ENCODE data around the gene LRRK2. TPM values are rescaled to one million over a fixed set of nuclear protein-coding genes. Genes with fewer than 3 reads are reported as not detected.

The LRRK2 gene
- total RNA-seq, 2 experiments from 2014 or later, result 5.9 to 28.4 TPM

DNA sequence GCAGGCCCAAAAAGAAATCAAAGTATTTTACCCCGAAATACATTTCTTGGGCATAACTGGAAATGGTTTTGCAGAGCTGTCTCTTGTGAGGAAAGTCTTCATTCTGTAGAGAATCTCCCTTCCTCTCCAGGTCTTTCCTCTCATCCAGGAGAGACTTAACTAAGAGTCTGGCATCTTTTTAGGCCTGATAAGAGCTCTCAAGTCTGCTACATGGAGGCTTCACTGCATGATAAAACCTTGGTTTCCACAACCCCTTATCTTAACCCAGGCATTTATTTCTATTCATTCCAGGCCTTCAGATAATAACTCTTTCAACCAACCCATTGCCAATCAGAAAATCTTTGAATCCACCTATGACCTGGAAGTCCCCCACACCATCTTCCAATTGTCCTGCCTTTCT lies 41.1 kb upstream of the LRRK2 start:
- H3K36me3 ChIP-seq (ENCODE audit: insufficient read depth, low read length), result no peaks in the 10 kb centered on the region
- no peak overlapping the region for H3K27ac ChIP-seq (ENCODE audit: low read depth, low read length, poor library complexity, severe bottlenecking)
- intact Hi-C loops (cut with micrococcal nuclease; ENCODE audit: unreplicated experiment), result no loop called here
- no peak for TF ChIP-seq EZH2phosphoT487 (IDR thresholded peaks at IDR 0.05; ENCODE audit: borderline replicate concordance, low read depth, low read length)
- TF ChIP-seq, protein P1, sequence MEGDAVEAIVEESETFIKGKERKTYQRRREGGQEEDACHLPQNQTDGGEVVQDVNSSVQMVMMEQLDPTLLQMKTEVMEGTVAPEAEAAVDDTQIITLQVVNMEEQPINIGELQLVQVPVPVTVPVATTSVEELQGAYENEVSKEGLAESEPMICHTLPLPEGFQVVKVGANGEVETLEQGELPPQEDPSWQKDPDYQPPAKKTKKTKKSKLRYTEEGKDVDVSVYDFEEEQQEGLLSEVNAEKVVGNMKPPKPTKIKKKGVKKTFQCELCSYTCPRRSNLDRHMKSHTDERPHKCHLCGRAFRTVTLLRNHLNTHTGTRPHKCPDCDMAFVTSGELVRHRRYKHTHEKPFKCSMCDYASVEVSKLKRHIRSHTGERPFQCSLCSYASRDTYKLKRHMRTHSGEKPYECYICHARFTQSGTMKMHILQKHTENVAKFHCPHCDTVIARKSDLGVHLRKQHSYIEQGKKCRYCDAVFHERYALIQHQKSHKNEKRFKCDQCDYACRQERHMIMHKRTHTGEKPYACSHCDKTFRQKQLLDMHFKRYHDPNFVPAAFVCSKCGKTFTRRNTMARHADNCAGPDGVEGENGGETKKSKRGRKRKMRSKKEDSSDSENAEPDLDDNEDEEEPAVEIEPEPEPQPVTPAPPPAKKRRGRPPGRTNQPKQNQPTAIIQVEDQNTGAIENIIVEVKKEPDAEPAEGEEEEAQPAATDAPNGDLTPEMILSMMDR (conservative IDR thresholded peaks at IDR 0.05; ENCODE audit: low read length), result no peak
- H4K20me1 ChIP-seq (ENCODE audit: insufficient read depth, low read length), result no peaks in the 10 kb centered on the region
- no peaks in the 10 kb centered on the region for H3K9me2 ChIP-seq (ENCODE audit: insufficient read depth, low read length)
- no peak for DNase-seq (ENCODE audit: low spot score)
- no peak overlapping the region for H2AFZ ChIP-seq (ENCODE audit: low read length)
- H3K4me3 ChIP-seq (ENCODE audit: low read depth, low read length, poor library complexity, severe bottlenecking), result no peak overlapping the region
- BruUV-seq (replicated peaks), result no TSS peak
- POLR2A ChIA-PET, result interaction anchor here (0.6 to 5.5 kb wide), 3 partner anchors 11 to 946 kb away, joined by 3 to 29 read pairs (median 3); no protein-coding TSS in a partner anchor
- peaks cover 4% of the 10 kb centered on the region for H3K9me3 ChIP-seq (ENCODE audit: low read length)
- H3K4me1 ChIP-seq (ENCODE audit: insufficient read depth, low read length, poor library complexity, severe bottlenecking), result no peaks in the 10 kb centered on the region
- CTCF ChIA-PET (ENCODE audit: unreplicated experiment), result no interaction called here
- H3K79me2 ChIP-seq (ENCODE audit: insufficient read depth, low read depth, low read length), result no peaks in the 10 kb centered on the region
- no peak overlapping the region for H3K4me2 ChIP-seq (ENCODE audit: low read length)

- intact Hi-C loops (cut with micrococcal nuclease; ENCODE audit: unreplicated experiment), result no loop called here
- BruUV-seq (replicated peaks), result no TSS peak
- H3K9me2 ChIP-seq (ENCODE audit: insufficient read depth, low read length), result no peaks in the 10 kb centered on the region
- H3K4me2 ChIP-seq (ENCODE audit: low read length), result no peak overlapping the region
- H4K20me1 ChIP-seq (ENCODE audit: insufficient read depth, low read length), result no peaks in the 10 kb centered on the region
- ChIA-PET POLR2A (interaction anchor here (0.6 to 5.5 kb wide), 10 partner anchors 9 to 250 kb away, joined by 3 to 29 read pairs (median 4); no protein-coding TSS in a partner anchor), CTCF (ENCODE audit: unreplicated experiment) (no interaction called here)
- H2AFZ ChIP-seq (ENCODE audit: low read length), result no peak overlapping the region
- TF ChIP-seq EZH2phosphoT487 (IDR thresholded peaks at IDR 0.05; ENCODE audit: borderline replicate concordance, low read depth, low read length), result no peak
- TF ChIP-seq, protein P1 (conservative IDR thresholded peaks at IDR 0.05; ENCODE audit: low read length), result no peak
- DNase-seq (ENCODE audit: low spot score), result no peak
- H3K4me1 ChIP-seq (ENCODE audit: insufficient read depth, low read length, poor library complexity, severe bottlenecking), result no peaks in the 10 kb centered on the region
- no peaks in the 10 kb centered on the region for H3K79me2 ChIP-seq (ENCODE audit: insufficient read depth, low read depth, low read length)
- peaks cover 14% of the 10 kb centered on the region for H3K9me3 ChIP-seq (ENCODE audit: low read length)
- H3K27ac ChIP-seq (ENCODE audit: low read depth, low read length, poor library complexity, severe bottlenecking), result no peak overlapping the region
- no peaks in the 10 kb centered on the region for H3K36me3 ChIP-seq (ENCODE audit: insufficient read depth, low read length)
- no peak overlapping the region for H3K4me3 ChIP-seq (ENCODE audit: low read depth, low read length, poor library complexity, severe bottlenecking)
These were observed 40.1 kb upstream of the LRRK2 start for GRCh38 chr12:40184493-40185302.

- Histone ChIP-seq H2AFZ (ENCODE audit: low read length) (no peak overlapping the region), H3K4me3 (ENCODE audit: low read depth, low read length, poor library complexity, severe bottlenecking) (no peak overlapping the region), H3K79me2 (ENCODE audit: insufficient read depth, low read depth, low read length) (no peaks in the 10 kb centered on the region), H3K9me3 (ENCODE audit: low read length) (peaks cover 20% of the 10 kb centered on the region), H4K20me1 (ENCODE audit: insufficient read depth, low read length) (no peaks in the 10 kb centered on the region), H3K4me2 (ENCODE audit: low read length) (no peak overlapping the region), H3K4me1 (ENCODE audit: insufficient read depth, low read length, poor library complexity, severe bottlenecking) (no peaks in the 10 kb centered on the region), H3K27ac (ENCODE audit: low read depth, low read length, poor library complexity, severe bottlenecking) (no peak overlapping the region), H3K9me2 (ENCODE audit: insufficient read depth, low read length) (no peaks in the 10 kb centered on the region), H3K36me3 (ENCODE audit: insufficient read depth, low read length) (no peaks in the 10 kb centered on the region)
- no TSS peak for BruUV-seq (replicated peaks)
- TF ChIP-seq, protein P1 (conservative IDR thresholded peaks at IDR 0.05; ENCODE audit: low read length), result no peak
- no peak for TF ChIP-seq EZH2phosphoT487 (IDR thresholded peaks at IDR 0.05; ENCODE audit: borderline replicate concordance, low read depth, low read length)
- ChIA-PET POLR2A (interaction anchor here (0.7 to 5.5 kb wide), 6 partner anchors 9 to 30 kb away, joined by 3 to 29 read pairs (median 4); no protein-coding TSS in a partner anchor), CTCF (ENCODE audit: unreplicated experiment) (no interaction called here)
- DNase-seq (ENCODE audit: low spot score), result no peak
- intact Hi-C loops (cut with micrococcal nuclease; ENCODE audit: unreplicated experiment), result no loop called here
These were observed 39.5 kb upstream of the LRRK2 start for GRCh38 chr12:40185303-40185693.

All from OCI-LY7 (cell line).